Neutrophil (primary cell): ENCODE results near the gene FEN1.

ENCODE experiments used
- H3K27ac ChIP-seq: fragments of 200-600 bp; sonication (generic); 2 replicates; pipeline ENCODE4 v1.5.1; 2016; ENCODE audit warnings: mild to moderate bottlenecking, moderate library complexity
- H3K27me3 ChIP-seq: fragments of 200-600 bp; sonication (generic); 2 replicates; pipeline ENCODE4 v1.6.0; 2016; ENCODE audit warnings: mild to moderate bottlenecking
- H3K36me3 ChIP-seq: fragments of 200-600 bp; sonication (generic); 2 replicates; pipeline ENCODE4 v1.5.1; 2017
- H3K4me1 ChIP-seq, 2 experiments: fragments of 200-600 bp in 1 of 2; sonication (generic) in 1 of 2; 1 replicate in 1 of 2; 2 replicates in 1 of 2; pipeline versions ENCODE4 v1.5.1 to v1.6.1; 2013 to 2016; ENCODE audit warnings: low read depth in 1 of 2, low read length in 1 of 2, mild to moderate bottlenecking in 1 of 2, moderate library complexity in 1 of 2; ENCODE audit not compliant: control insufficient read depth in 1 of 2, insufficient read depth in 1 of 2
- H3K4me3 ChIP-seq, 2 experiments: fragments of 200-600 bp in 1 of 2; sonication (generic) in 1 of 2; 1 replicate in 1 of 2; 2 replicates in 1 of 2; pipeline ENCODE4 v1.5.1; 2013 to 2016; ENCODE audit warnings: low read depth in 1 of 2, low read length in 1 of 2, mild to moderate bottlenecking in 1 of 2, moderate library complexity in 1 of 2
- H3K9me3 ChIP-seq: fragments of 200-600 bp; sonication (generic); 2 replicates; pipeline ENCODE4 v1.5.1; 2016
- TF ChIP-seq, protein P1 (sequence below): fragments of 200-600 bp; sonication (generic); IDR thresholded peaks from 2 replicates; pipeline ENCODE4 v1.5.1; 2016; ENCODE audit warnings: antibody characterized with exemption

The FEN1 gene

DNA sequence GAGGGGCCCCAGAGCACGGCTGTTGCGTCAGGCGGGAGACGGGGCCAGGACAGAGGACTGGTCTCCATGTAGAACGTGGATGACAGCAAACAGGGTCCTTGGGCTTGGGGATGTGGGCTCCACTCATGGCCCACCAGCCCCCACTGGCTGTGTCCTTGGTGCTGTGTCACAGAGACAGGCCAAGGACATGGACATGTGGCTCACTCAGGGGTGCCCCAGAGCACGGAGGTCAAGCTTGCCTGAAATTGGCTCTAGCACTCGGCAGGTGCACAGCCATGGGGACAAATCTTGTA, 49.8 kb downstream of the FEN1 start:
- Histone ChIP-seq H3K36me3 (peaks cover 7% of the 10 kb centered on the region), H3K4me3 (no peak overlapping the region), H3K4me1 (no peaks in the 10 kb centered on the region), H3K9me3 (no peaks in the 10 kb centered on the region), H3K27me3 (no peaks in the 10 kb centered on the region), H3K27ac (no peak overlapping the region)
- TF ChIP-seq, protein P1, sequence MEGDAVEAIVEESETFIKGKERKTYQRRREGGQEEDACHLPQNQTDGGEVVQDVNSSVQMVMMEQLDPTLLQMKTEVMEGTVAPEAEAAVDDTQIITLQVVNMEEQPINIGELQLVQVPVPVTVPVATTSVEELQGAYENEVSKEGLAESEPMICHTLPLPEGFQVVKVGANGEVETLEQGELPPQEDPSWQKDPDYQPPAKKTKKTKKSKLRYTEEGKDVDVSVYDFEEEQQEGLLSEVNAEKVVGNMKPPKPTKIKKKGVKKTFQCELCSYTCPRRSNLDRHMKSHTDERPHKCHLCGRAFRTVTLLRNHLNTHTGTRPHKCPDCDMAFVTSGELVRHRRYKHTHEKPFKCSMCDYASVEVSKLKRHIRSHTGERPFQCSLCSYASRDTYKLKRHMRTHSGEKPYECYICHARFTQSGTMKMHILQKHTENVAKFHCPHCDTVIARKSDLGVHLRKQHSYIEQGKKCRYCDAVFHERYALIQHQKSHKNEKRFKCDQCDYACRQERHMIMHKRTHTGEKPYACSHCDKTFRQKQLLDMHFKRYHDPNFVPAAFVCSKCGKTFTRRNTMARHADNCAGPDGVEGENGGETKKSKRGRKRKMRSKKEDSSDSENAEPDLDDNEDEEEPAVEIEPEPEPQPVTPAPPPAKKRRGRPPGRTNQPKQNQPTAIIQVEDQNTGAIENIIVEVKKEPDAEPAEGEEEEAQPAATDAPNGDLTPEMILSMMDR, result no peak

DNA sequence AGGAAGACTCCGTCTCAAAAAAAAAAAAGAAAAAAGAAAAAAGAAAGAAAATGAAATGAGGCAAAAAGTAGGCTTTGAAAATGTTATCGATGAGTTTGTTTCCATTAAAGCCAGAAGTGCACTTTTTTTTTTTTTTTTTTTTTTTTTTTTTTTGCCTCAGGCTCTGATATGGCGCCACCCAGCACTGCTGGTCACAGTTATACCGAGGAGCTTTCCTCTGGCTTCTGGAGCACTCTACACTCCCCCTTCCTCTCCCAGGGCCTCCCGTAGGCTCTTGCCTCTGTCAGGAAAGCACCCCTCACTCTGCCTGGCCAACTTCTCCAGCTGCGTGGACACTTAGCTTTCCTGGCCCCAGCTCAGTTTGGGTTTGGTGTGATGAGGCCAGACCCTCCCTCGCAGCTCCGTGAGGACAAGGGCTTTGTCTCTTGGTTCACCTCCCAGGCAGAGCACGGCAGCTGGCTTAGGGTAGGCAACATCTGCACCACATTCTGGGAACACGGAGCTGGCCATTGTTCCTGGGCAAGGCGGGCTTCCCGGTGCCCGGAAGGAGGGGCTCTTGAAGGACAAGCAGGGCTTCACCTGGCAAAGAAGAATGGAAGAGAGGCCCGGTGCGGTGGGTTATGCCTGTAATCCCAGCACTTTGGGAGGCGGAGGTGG, 52.3 kb downstream of the FEN1 start:
- TF ChIP-seq, protein P1, result no peak
- no peaks in the 10 kb centered on the region for H3K4me1 ChIP-seq
- no peak overlapping the region for H3K4me3 ChIP-seq
- H3K27ac ChIP-seq, result no peak overlapping the region
- H3K36me3 ChIP-seq, result peaks cover 7% of the 10 kb centered on the region
- H3K27me3 ChIP-seq, result no peaks in the 10 kb centered on the region
- H3K9me3 ChIP-seq, result no peaks in the 10 kb centered on the region

DNA sequence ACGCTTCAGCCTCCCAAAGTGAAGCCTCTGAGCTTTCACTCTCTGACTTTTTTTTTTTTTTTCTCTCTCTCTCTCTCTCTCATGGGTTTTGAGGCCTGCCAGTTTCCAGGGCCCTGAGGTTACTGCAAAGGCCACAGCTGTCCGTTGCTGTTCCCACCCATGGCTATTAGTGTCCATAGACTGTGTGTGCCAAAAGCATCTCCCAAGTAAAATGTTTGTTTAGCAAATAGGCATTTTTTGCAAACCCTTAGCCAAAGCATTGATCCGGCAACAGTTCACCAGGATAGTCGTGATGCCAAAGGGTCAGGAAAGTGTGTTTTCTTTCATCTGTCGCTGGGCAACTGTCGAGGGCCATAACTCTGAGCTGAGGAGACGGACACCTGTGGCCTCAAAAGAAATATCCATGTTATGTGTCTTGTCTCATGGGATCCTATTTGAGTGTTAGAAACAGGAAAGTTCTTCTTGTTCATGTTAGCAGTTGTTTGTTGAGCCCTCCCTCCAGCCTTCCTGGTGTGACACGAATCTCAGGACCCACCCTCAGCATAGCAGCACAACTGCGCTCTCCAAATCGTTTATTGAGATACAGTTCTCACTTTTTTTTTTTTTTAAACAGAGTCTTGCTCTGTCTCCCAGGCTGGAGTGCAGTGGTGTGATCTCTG, 53.8 kb downstream of the FEN1 start:
- TF ChIP-seq, protein P1, result no peak
- H3K27ac ChIP-seq, result no peak overlapping the region
- H3K36me3 ChIP-seq, result no peaks in the 10 kb centered on the region

More for the DNA sequence above, 53.8 kb downstream of the FEN1 start:
- Histone ChIP-seq H3K4me1 (no peaks in the 10 kb centered on the region), H3K27me3 (no peaks in the 10 kb centered on the region), H3K4me3 (no peak overlapping the region), H3K9me3 (no peaks in the 10 kb centered on the region)
